A549 (cell line): ENCODE data around the gene CFAP92. TPM values are rescaled to one million over a fixed set of nuclear protein-coding genes. Genes with fewer than 3 reads are reported as not detected.

Experiments
- ATAC-seq, 2 experiments: fragments of 200-7000 bp in 1 of 2; fragments of >200 bp in 1 of 2; cut with Nextera tagmentation in 1 of 2; cut with Tn5 transposase in 1 of 2; 3 replicates each; pipeline versions ENCODE4 v1.8.0 to v1.9.1; 2018 to 2020; ENCODE audit warnings: mild to moderate bottlenecking in 1 of 2, moderate library complexity in 1 of 2
- CTCF ChIA-PET: fragments of 300-600 bp; sonication (Branson Sonifier 250); formaldehyde crosslinking; extraction: SDS; loops from one replicate; lab custom pipeline; 2021; ENCODE audit warnings: antibody characterized with exemption, inconsistent platforms; lab: Yijun Ruan, JAX
- POLR2A ChIA-PET: fragments of 350-600 bp; formaldehyde crosslinking; extraction: SDS; loops from one replicate; lab custom pipeline; 2021; ENCODE audit warnings: antibody characterized with exemption, inconsistent platforms; lab: Yijun Ruan, JAX
- DNase-seq, 2 experiments: peaks; one replicate each; pipeline versions ENCODE4 v3.0.0 to v3.0.0-alpha.2; 2011 to 2016; ENCODE audit warnings: low read depth in 1 of 2, low spot score in 1 of 2
- FAIRE-seq: peaks from 2 replicates; lab custom pipeline; 2011; peaks lifted over from hg19 to GRCh38; lab: Jason Lieb, UNC
- H3K27ac ChIP-seq, 2 experiments: fragments of >200 bp; sonication (Bioruptor Twin); formaldehyde crosslinking; 3 replicates each; pipeline ENCODE4 v1.5.1; 2016 to 2017
- H3K4me1 ChIP-seq: fragments of >200 bp; sonication (Bioruptor Twin); formaldehyde crosslinking; 3 replicates; pipeline ENCODE4 v1.6.1; 2016
- H3K4me2 ChIP-seq: fragments of >200 bp; sonication (Bioruptor Twin); formaldehyde crosslinking; 3 replicates; pipeline ENCODE4 v1.6.1; 2016
- H3K4me3 ChIP-seq: fragments of >200 bp; sonication (Bioruptor Twin); formaldehyde crosslinking; 3 replicates; pipeline ENCODE4 v1.5.1; 2016
- H3K9me3 ChIP-seq: fragments of >200 bp; sonication (Bioruptor Twin); formaldehyde crosslinking; 3 replicates; pipeline ENCODE4 v1.6.1; 2016
- CEBPB ChIP-seq, 2 experiments: fragments of >200 bp in 1 of 2; sonication (Bioruptor Twin) in 1 of 2; formaldehyde crosslinking in 1 of 2; IDR thresholded peaks; 2 replicates each; pipeline ENCODE4 v1.6.1; 2012 to 2016
- CHD2 ChIP-seq: fragments of 150-350 bp; IDR thresholded peaks from 2 replicates; pipeline ENCODE4 v1.6.1; 2014; ENCODE audit warnings: low read length; ENCODE audit not compliant: partially characterized antibody
- CHD4 ChIP-seq: fragments of 200-600 bp; sonication (generic); IDR thresholded peaks from 2 replicates; pipeline ENCODE4 v1.6.1; 2016; ENCODE audit warnings: antibody characterized with exemption, mild to moderate bottlenecking, borderline replicate concordance
- FOSB ChIP-seq: fragments of 250-450 bp; sonication (Bioruptor Pico); IDR thresholded peaks from 2 replicates; pipeline ENCODE4 v1.5.0; 2020; ENCODE audit warnings: mild to moderate bottlenecking, moderate library complexity
- HDAC2 ChIP-seq: fragments of 200-600 bp; sonication (generic); IDR thresholded peaks from 2 replicates; pipeline ENCODE4 v1.6.1; 2016
- HOXB5 ChIP-seq: fragments of 250-450 bp; sonication (Bioruptor Pico); IDR thresholded peaks from 2 replicates; pipeline ENCODE4 v1.5.0; 2020; ENCODE audit warnings: mild to moderate bottlenecking, moderate library complexity
- JUN ChIP-seq, 2 experiments: fragments of >200 bp; sonication (Bioruptor Twin); formaldehyde crosslinking; IDR thresholded peaks; 2 replicates in 1 of 2; 3 replicates in 1 of 2; pipeline ENCODE4 v1.6.1; 2016 to 2017
- NPAS2 ChIP-seq: fragments of 250-450 bp; sonication (Bioruptor Pico); IDR thresholded peaks from 2 replicates; pipeline ENCODE4 v1.8.0; 2022; ENCODE audit warnings: mild to moderate bottlenecking, moderate library complexity, borderline replicate concordance
- NR3C1 ChIP-seq: fragments of >200 bp; sonication (Bioruptor Twin); formaldehyde crosslinking; IDR thresholded peaks from 3 replicates; pipeline ENCODE4 v1.6.1; 2017
- RAD21 ChIP-seq, 2 experiments: fragments of >200 bp in 1 of 2; sonication (Bioruptor Twin) in 1 of 2; formaldehyde crosslinking in 1 of 2; IDR thresholded peaks in 1 of 2; conservative IDR thresholded peaks in 1 of 2; 2 replicates in 1 of 2; 3 replicates in 1 of 2; pipeline ENCODE4 v1.6.1; 2012 to 2018; ENCODE audit warnings: inconsistent platforms in 1 of 2
- RFX5 ChIP-seq: fragments of 450-650 bp; IDR thresholded peaks from 2 replicates; pipeline ENCODE4 v1.7.1; 2014; ENCODE audit warnings: antibody characterized with exemption, mild to moderate bottlenecking, moderate library complexity
- SMC3 ChIP-seq: fragments of >200 bp; sonication (Bioruptor Twin); formaldehyde crosslinking; IDR thresholded peaks from 3 replicates; pipeline ENCODE4 v1.6.1; 2018; ENCODE audit warnings: inconsistent platforms
- SREBF2 ChIP-seq: fragments of 450-650 bp; IDR thresholded peaks from 2 replicates; pipeline ENCODE4 v1.6.1; 2014; ENCODE audit warnings: mild to moderate bottlenecking, moderate library complexity
- TP53 ChIP-seq: fragments of 250-450 bp; sonication (Bioruptor Pico); IDR thresholded peaks from 2 replicates; pipeline ENCODE4 v1.5.0; 2021; ENCODE audit warnings: mild to moderate bottlenecking, moderate library complexity
- ZC3H11A ChIP-seq: fragments of 450-650 bp; IDR thresholded peaks from 2 replicates; pipeline ENCODE4 v1.6.1; 2014; ENCODE audit warnings: antibody characterized with exemption, mild to moderate bottlenecking
- WGBS: methylation state at CpG from one replicate; pipeline ENCODE4 v1.1.6; 2017; ENCODE audit errors: missing lambda C conversion rate; 5-methylcytosine and 5-hydroxymethylcytosine counted together
- polyA plus RNA-seq, 4 experiments: library from polyadenylated mRNA; depleted of rRNA in 3 of 4; stranded (reverse); fragments of >200 nt; fragmentation: RNase III in 1 of 4; extraction: RNeasy Plus Mini Kit Qiagen cat#74134 plus additional on column Dnase treatment in 1 of 4; gene quantifications; 2 replicates in 3 of 4; 3 replicates in 1 of 4; pipeline ENCODE4 v1.2.3, GENCODE V29; 2011 to 2017
- TF ChIP-seq, protein P1 (sequence below): fragments of 200-600 bp; sonication (generic); IDR thresholded peaks from 2 replicates; pipeline ENCODE4 v1.6.1; 2016; ENCODE audit warnings: antibody characterized with exemption, mild to moderate bottlenecking, moderate library complexity

CFAP92 gene
- polyA plus RNA-seq, 2 of the 4 experiments (the other 2 are of a cell fraction) = not detected

DNA sequence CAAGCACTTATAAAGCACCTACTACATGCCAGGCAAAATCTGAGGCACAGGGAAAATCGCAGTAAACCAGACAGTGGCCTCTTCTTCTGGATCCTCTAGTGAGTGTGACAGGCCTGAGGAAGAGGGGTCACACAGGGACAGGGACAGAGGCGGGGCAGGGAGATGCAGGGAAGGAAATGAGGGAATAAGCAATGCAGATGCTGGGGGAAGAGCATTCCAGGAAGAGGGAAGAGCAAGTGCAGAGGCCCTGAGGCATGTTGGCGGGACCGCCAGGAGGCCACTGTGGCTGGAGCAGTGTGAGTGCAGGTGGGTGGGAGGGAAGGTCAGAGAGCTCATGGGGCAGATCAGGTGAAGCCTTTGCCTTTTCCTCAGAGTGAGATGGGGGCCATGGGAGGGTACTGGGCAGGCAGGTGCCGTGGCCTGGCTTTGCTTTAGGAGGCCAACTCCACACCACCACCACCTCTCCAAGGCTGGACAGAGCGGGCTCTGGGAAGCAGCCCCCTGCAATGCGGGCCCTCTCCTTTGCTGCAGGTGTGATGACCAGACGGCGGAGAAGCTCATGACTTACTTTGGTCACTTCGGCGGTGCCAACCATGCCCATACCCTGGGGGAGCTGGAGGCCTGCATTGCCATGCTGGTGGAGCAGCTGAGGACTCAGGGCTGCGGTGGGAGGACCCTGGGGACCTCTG, 39.9 kb upstream of the CFAP92 start:
- H3K4me2 ChIP-seq = no peak overlapping the region
- TF ChIP-seq HOXB5 (CRISPR knock-in tag) = no peak
- no peak for TF ChIP-seq ZC3H11A
- TF ChIP-seq, all 56 proteins: peak for 0
- no peak for ATAC-seq
- Histone ChIP-seq H3K9me3 (peaks cover 5% of the 10 kb centered on the region; the same call in 1 of the 3 replicates), H3K4me1 (no peaks in the 10 kb centered on the region), H3K4me3 (no peak overlapping the region), H3K27ac (no peak overlapping the region)
- WGBS = 54% methylated on average over 5 of the region's 12 CpGs
- no peak for DNase-seq
- CTCF ChIA-PET = interaction anchor here (1.6 kb wide), 1 partner anchor 128 kb away, joined by 3 read pairs; no protein-coding TSS in a partner anchor
- POLR2A ChIA-PET = no interaction called here
- no peak for FAIRE-seq

DNA sequence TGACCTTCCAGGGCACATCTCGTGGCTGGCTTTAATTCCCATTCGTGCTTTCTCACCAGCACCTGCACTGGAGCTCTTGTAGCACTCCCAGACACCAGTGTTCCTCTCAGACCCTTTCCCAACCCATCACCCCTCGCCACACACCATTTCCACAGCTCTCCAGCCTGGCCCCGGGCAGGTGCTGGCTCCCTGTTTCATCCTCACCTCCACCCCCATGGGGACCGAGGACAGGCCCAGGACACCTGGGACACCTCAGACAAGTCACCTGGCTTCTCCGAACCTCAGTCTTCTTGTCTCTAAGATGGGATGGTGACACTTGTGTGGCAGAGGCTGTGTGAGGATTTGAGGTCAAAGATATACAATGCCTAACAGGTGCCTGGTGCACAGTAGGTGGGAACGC, 39.3 kb upstream of the CFAP92 start:
- TF ChIP-seq NPAS2 = no peak
- TF ChIP-seq SMC3 = no peak
- TF ChIP-seq SREBF2 = no peak
- TF ChIP-seq CHD2 = no peak
- TF ChIP-seq TP53 (CRISPR knock-in tag) = no peak
- no peak for TF ChIP-seq CEBPB (IDR thresholded peaks at IDR 0.05)
- no peak for TF ChIP-seq NR3C1
- TF ChIP-seq HDAC2 = no peak
- no peak for TF ChIP-seq RFX5
- TF ChIP-seq JUN (IDR thresholded peaks at IDR 0.05) = no peak
- no peak for TF ChIP-seq RAD21 (conservative IDR thresholded peaks at IDR 0.05 in 1 of 2, IDR thresholded peaks at IDR 0.05 in 1 of 2)
- no peak for TF ChIP-seq FOSB (CRISPR knock-in tag)
- TF ChIP-seq CHD4 = no peak
- H3K9me3 ChIP-seq = peaks cover 5% of the 10 kb centered on the region; the same call in 1 of the 3 replicates
- ChIA-PET CTCF (interaction anchor here (1.6 kb wide), 1 partner anchor 129 kb away, joined by 3 read pairs; no protein-coding TSS in a partner anchor), POLR2A (no interaction called here)
- H3K4me3 ChIP-seq = no peak overlapping the region
- DNase-seq (no peak), FAIRE-seq (no peak), ATAC-seq (no peak)
- no peak overlapping the region for H3K27ac ChIP-seq
- H3K4me1 ChIP-seq = no peaks in the 10 kb centered on the region
- no peak overlapping the region for H3K4me2 ChIP-seq
- 65% methylated on average over 7 of the region's 7 CpGs for WGBS

DNA sequence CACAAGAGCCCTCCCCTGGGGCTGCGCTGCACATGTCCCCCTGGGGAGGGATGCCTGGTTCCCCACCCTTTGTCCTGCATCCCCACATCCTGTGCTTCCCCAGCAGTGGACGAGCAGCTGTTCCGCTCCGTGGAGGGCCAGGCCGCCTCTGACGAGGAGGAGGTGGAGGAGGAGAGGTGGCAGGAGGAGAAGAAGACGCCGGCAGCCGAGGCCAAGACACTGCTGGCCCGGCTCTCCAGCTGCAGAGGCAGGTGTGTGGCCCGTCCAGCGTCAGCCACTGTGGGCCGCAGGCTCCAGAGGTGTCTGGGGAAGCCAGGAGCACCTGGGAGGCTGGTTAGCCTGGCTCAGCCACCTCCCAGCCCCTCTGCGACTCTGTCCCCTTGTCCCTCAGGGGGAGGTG, 38.8 kb upstream of the CFAP92 start:
- no peak for ATAC-seq
- Histone ChIP-seq H3K27ac (no peak overlapping the region), H3K4me3 (no peak overlapping the region), H3K4me2 (no peak overlapping the region), H3K9me3 (peaks cover 5% of the 10 kb centered on the region; the same call in 1 of the 3 replicates), H3K4me1 (no peaks in the 10 kb centered on the region)
- CTCF ChIA-PET = interaction anchor here (1.6 to 1.9 kb wide), 2 partner anchors 21 to 129 kb away, joined by 3 to 6 read pairs; no protein-coding TSS in a partner anchor
- POLR2A ChIA-PET = no interaction called here
- DNase-seq = no peak
- WGBS = 84% methylated on average over 12 of the region's 14 CpGs
- FAIRE-seq = no peak
- TF ChIP-seq, protein P1, sequence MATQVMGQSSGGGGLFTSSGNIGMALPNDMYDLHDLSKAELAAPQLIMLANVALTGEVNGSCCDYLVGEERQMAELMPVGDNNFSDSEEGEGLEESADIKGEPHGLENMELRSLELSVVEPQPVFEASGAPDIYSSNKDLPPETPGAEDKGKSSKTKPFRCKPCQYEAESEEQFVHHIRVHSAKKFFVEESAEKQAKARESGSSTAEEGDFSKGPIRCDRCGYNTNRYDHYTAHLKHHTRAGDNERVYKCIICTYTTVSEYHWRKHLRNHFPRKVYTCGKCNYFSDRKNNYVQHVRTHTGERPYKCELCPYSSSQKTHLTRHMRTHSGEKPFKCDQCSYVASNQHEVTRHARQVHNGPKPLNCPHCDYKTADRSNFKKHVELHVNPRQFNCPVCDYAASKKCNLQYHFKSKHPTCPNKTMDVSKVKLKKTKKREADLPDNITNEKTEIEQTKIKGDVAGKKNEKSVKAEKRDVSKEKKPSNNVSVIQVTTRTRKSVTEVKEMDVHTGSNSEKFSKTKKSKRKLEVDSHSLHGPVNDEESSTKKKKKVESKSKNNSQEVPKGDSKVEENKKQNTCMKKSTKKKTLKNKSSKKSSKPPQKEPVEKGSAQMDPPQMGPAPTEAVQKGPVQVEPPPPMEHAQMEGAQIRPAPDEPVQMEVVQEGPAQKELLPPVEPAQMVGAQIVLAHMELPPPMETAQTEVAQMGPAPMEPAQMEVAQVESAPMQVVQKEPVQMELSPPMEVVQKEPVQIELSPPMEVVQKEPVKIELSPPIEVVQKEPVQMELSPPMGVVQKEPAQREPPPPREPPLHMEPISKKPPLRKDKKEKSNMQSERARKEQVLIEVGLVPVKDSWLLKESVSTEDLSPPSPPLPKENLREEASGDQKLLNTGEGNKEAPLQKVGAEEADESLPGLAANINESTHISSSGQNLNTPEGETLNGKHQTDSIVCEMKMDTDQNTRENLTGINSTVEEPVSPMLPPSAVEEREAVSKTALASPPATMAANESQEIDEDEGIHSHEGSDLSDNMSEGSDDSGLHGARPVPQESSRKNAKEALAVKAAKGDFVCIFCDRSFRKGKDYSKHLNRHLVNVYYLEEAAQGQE = no peak
